HAP-1 (cell line): ENCODE measurements around the gene NR2F1-AS1.

Source experiments
- DNase-seq, 2 experiments: peaks; one replicate each; pipeline ENCODE4 v3.0.0-alpha.2; 2016 to 2020; ENCODE audit warnings: low spot score in 2 of 2
- H3K27me3 ChIP-seq: fragments of 250-450 bp; sonication (Bioruptor Pico); 2 replicates; pipeline ENCODE4 v1.5.1; 2020; ENCODE audit warnings: low read depth, mild to moderate bottlenecking, moderate library complexity
- H3K36me3 ChIP-seq: fragments of 250-450 bp; sonication (Bioruptor Pico); replicated peaks from 2 replicates; pipeline ENCODE4 v1.5.1; 2020; ENCODE audit warnings: mild to moderate bottlenecking
- H3K4me1 ChIP-seq: fragments of 250-450 bp; sonication (Bioruptor Pico); 2 replicates; pipeline ENCODE4 v1.5.1; 2020; ENCODE audit warnings: mild to moderate bottlenecking
- H3K4me3 ChIP-seq: fragments of 250-450 bp; sonication (Bioruptor Pico); 2 replicates; pipeline ENCODE4 v1.5.1; 2020; ENCODE audit warnings: mild to moderate bottlenecking, moderate library complexity
- H3K9me3 ChIP-seq: fragments of 250-450 bp; sonication (Bioruptor Pico); 2 replicates; pipeline ENCODE4 v1.5.1; 2020; ENCODE audit warnings: mild to moderate bottlenecking, moderate library complexity
- in situ Hi-C: fragments of 300-500 bp; cut with MboI; formaldehyde crosslinking; loops from 3 replicates; pipeline ENCODE4 v1.14.3; 2020; ENCODE audit warnings: low sequenced_read_pairs, inconsistent platforms, mixed read lengths

NR2F1-AS1 gene

GRCh38 chr5:93385655-93386054 lies 195.4 kb downstream of the NR2F1-AS1 start:
- DNase-seq: peak in 1 of 2 experiments; percentile 61
- no peaks in the 10 kb centered on the region for H3K27me3 ChIP-seq
- H3K36me3 ChIP-seq: no peaks in the 10 kb centered on the region
- peaks cover 4% of the 10 kb centered on the region; the same call in 1 of the 2 replicates for H3K4me1 ChIP-seq
- no peaks in the 10 kb centered on the region for H3K9me3 ChIP-seq
- in situ Hi-C loops: no loop called here
- H3K4me3 ChIP-seq: no peak overlapping the region

DNA sequence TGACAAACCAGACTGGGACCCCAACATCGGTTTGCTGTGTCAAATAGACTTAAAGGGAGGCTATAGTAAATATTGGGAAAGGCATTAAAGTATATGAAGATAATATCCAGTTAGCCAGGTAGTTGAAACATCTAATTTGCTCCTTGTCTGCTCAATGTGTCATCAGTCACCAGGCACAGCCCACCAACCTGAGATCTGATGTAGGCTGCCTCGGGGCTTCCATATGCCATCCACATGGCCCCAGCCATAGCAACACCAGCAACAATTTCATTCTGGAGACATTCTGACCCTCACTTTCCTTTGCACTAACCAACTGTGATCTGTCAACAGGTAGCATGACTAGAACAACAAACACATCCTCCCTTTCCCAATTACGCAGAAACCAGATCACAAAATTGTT lies 196.0 kb downstream of the NR2F1-AS1 start:
- Histone ChIP-seq H3K4me3 (no peak overlapping the region), H3K36me3 (no peaks in the 10 kb centered on the region), H3K9me3 (no peaks in the 10 kb centered on the region), H3K4me1 (peaks cover 4% of the 10 kb centered on the region; the same call in 1 of the 2 replicates), H3K27me3 (no peaks in the 10 kb centered on the region)
- no peak for DNase-seq
- in situ Hi-C loops: no loop called here

DNA sequence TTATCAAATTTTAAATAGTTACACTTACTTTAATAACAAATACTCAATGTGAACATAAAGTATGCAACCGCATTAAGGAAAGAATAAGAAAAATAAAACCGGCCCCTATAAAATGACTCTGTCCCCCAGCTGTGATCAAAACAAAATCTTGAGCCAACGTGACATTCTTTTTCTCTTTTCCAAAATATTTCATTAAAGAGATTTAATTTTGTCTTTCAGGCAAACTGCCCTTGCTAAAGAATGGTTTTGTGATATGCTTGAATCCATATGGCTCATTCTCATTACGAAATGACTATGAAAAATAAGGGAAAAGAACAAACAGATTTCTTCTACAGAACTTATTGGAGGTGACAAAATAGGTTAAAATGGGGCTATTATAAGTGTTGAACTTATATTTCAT lies 197.0 kb downstream of the NR2F1-AS1 start:
- H3K4me3 ChIP-seq: no peak overlapping the region
- in situ Hi-C loops: no loop called here
- DNase-seq: no peak
- H3K27me3 ChIP-seq: no peaks in the 10 kb centered on the region
- H3K4me1 ChIP-seq: peaks cover 4% of the 10 kb centered on the region; the same call in 1 of the 2 replicates
- H3K36me3 ChIP-seq: no peaks in the 10 kb centered on the region
- H3K9me3 ChIP-seq: no peaks in the 10 kb centered on the region

GRCh38 chr5:93382188-93382825 lies 198.7 kb downstream of the NR2F1-AS1 start:
- in situ Hi-C loops: no loop called here
- peaks cover 4% of the 10 kb centered on the region; the same call in 1 of the 2 replicates for H3K4me1 ChIP-seq
- no peaks in the 10 kb centered on the region for H3K36me3 ChIP-seq

GRCh38 chr5:93381057-93381456 lies 200.0 kb downstream of the NR2F1-AS1 start:
- Histone ChIP-seq H3K4me3 (no peak overlapping the region), H3K36me3 (no peaks in the 10 kb centered on the region), H3K9me3 (no peaks in the 10 kb centered on the region), H3K27me3 (no peaks in the 10 kb centered on the region; the same call in 1 of the 2 replicates), H3K4me1 (peaks cover 4% of the 10 kb centered on the region; the same call in 1 of the 2 replicates)
- in situ Hi-C loops: no loop called here
- DNase-seq: no peak

More at GRCh38 chr5:93382188-93382825, 198.7 kb downstream of the NR2F1-AS1 start:
- no peak for DNase-seq
- Histone ChIP-seq H3K27me3 (no peaks in the 10 kb centered on the region; the same call in 1 of the 2 replicates), H3K4me3 (no peak overlapping the region), H3K9me3 (no peaks in the 10 kb centered on the region)

DNA sequence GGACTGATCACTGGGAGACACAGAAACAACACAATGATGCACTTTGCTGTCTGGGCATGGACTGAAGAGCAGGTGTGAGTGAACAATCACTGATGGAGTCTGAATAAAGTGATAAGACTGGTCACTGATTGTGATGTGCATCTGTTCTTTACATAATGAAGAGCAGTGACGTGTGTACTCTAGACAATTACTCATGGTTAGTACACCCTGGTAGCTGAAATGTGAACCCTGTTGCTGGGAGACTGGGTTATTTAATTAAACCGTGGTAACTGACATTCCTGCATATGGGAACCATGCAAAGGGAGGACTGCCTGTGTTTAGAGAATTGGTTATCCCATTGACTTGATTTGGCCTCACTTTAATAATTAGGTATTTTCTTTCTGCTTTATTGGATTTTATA lies 202.9 kb downstream of the NR2F1-AS1 start:
- in situ Hi-C loops: no loop called here
- H3K9me3 ChIP-seq: no peaks in the 10 kb centered on the region
- H3K4me1 ChIP-seq: no peaks in the 10 kb centered on the region
- no peak for DNase-seq
- H3K27me3 ChIP-seq: no peaks in the 10 kb centered on the region; the same call in 1 of the 2 replicates
- no peak overlapping the region for H3K4me3 ChIP-seq
- no peaks in the 10 kb centered on the region for H3K36me3 ChIP-seq

DNA sequence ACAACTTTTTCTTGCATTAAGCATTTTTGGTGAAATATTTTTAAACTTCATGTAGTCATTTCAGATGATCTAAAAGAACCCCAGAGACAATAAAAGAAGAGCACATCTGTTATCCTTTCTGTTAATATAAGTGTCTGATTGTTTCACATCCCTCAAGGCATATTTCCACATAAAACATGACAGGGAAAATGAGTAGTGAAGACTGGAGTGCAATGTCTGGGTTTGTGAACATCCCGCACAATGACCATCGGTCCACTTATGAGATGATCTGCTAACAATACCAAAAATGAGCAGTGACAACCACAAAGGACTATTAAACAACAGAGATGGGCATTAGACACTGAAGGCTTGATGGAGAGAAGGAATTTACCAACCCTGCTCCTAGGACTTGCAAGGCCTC lies 209.1 kb downstream of the NR2F1-AS1 start:
- H3K27me3 ChIP-seq: no peaks in the 10 kb centered on the region
- H3K4me1 ChIP-seq: no peaks in the 10 kb centered on the region
- no peaks in the 10 kb centered on the region for H3K36me3 ChIP-seq
- no peak overlapping the region for H3K4me3 ChIP-seq
- no peak for DNase-seq
- in situ Hi-C loops: no loop called here
- no peaks in the 10 kb centered on the region for H3K9me3 ChIP-seq

DNA sequence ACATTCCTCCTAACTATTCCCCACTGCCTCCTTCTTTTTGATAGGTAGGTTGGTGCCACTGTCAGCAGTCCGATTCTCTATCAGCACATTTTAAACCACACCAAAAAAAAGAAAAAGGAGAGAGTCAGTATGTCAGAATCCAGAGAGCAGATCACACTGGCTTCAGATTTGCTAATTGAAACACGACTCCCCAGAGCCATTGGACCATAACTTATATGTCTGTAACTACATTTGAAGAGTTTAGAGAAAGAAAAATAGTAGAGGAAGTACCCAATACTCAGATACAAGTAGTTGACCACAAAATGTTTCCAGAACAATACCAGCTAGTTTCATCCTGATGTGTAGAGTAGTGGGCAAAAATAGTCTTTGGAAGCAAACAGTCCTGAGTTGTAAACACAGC lies 216.6 kb downstream of the NR2F1-AS1 start:
- H3K27me3 ChIP-seq: no peaks in the 10 kb centered on the region
- in situ Hi-C loops: no loop called here
- no peak overlapping the region for H3K4me3 ChIP-seq
- no peaks in the 10 kb centered on the region for H3K36me3 ChIP-seq
- no peak for DNase-seq
- H3K9me3 ChIP-seq: no peaks in the 10 kb centered on the region
- no peaks in the 10 kb centered on the region for H3K4me1 ChIP-seq

GRCh38 chr5:93360436-93361088 lies 220.5 kb downstream of the NR2F1-AS1 start:
- Histone ChIP-seq H3K4me1 (no peaks in the 10 kb centered on the region), H3K27me3 (no peaks in the 10 kb centered on the region), H3K9me3 (no peaks in the 10 kb centered on the region), H3K4me3 (no peak overlapping the region), H3K36me3 (no peaks in the 10 kb centered on the region)
- in situ Hi-C loops: no loop called here
- no peak for DNase-seq

GRCh38 chr5:93359960-93360305 lies 221.1 kb downstream of the NR2F1-AS1 start:
- Histone ChIP-seq H3K27me3 (no peaks in the 10 kb centered on the region), H3K36me3 (no peaks in the 10 kb centered on the region), H3K9me3 (no peaks in the 10 kb centered on the region), H3K4me3 (no peak overlapping the region), H3K4me1 (no peaks in the 10 kb centered on the region)
- in situ Hi-C loops: no loop called here
- DNase-seq: no peak
